Activated CD4-positive, alpha-beta T cell treated with anti-CD3 and anti-CD28 coated beads, Interleukin-2, amount 50 U/mL, for 4 hours (primary cell): Measurements from ENCODE around the gene NPHP4.

Experiments
- DNase-seq, 2 experiments: peaks; one replicate each; pipeline ENCODE4 v3.0.0-alpha.2; 2020

Gene NPHP4

DNA sequence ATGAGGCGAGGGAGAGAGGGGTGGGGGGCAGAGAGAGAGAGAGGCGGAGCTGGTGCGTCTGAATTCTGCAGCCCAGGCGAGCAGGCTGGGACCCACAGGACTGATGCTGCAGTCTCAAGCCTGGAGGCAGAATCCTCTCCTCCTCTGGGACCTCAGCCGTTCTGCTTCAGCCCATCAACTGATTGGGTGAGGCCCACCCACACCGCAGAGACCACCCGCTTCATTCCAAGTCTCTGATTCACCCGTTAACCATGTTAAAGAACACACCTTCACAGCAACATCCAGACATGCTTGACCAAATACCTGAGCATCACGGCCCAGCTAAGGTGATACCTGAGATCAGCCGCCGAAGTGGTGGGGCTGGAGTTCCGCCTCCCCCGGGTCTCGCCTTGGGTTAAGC lies 147.8 kb downstream of the NPHP4 start:
- no peak for DNase-seq

GRCh38 chr1:5843521-5844096 lies 148.6 kb downstream of the NPHP4 start:
- DNase-seq = no peak

DNA sequence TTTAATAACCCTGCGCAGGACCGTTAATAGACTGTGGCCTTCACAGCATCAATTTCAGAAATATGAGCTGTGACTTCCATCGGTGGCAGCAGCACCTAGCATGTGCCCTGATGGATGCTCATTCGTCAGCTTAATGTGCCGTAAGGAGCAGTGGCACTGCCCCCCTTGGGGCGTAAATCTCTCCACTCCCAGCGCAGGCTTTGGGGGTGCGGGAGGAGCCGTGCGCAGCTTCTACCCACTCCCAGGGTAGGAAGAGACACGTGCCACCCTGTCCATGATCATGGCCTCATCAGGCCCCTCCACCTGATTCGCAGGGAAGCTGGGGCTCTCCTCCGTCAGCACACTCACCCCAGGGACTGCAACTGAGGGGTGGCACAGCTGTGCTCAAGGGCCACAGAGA lies 149.5 kb downstream of the NPHP4 start:
- DNase-seq = no peak

DNA sequence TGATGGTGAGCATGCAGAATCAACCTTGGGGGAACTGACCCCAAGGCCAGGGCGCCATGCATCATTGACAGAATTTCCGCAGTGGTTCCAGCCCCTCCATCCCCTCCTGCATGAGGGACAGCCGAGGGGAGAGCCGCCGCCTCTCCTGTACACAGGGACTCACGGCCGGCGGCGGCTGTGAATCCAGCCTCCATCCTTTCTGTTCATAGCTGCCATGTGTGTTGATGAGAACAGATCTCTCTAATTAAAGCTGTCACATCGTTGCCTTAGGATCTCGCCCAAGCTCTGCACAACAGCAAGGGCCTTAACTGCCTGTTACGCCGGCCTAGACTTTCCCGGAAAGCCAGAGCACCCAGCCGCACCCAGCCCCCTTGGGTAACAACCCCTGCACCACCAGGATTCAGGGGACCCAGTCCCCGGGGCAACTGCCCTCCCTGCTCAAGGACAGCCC lies 151.6 kb downstream of the NPHP4 start:
- no peak for DNase-seq

- no peak for DNase-seq
These were observed 152.2 kb downstream of the NPHP4 start for GRCh38 chr1:5839881-5840550.

GRCh38 chr1:5839161-5839880 lies 152.9 kb downstream of the NPHP4 start:
- DNase-seq = no peak

DNA sequence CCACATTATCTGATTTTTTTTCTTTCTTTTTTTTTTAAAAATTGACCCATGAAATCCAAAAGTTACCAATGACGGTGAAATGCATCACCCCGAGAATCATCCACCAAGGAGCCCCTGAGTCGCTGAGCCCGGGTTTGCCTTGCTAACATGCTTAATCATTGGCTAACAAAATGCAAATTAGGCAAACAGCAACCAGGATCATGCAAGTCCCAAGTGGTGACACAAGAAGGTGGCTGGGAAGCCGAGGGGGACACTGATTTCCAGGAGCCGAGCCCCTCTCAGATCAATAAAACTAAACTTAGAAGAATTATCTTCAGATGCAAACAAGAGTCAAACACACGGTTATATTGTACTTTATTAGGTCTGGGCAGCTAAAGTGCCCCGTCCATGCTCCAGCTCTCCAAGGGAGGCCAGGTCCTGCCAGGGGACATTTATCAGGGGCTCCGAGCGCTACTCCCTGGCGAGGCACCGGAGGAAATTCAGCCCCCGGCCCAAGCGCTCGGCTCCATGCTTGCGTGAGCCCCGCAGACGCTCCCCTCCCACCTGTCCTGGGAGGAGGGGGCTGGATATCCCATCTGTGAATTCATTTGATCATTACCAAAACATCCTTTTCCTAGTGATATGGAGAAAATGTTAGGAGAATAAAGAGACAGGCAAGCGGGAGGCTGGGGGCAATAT lies 154.1 kb downstream of the NPHP4 start:
- DNase-seq = no peak

DNA sequence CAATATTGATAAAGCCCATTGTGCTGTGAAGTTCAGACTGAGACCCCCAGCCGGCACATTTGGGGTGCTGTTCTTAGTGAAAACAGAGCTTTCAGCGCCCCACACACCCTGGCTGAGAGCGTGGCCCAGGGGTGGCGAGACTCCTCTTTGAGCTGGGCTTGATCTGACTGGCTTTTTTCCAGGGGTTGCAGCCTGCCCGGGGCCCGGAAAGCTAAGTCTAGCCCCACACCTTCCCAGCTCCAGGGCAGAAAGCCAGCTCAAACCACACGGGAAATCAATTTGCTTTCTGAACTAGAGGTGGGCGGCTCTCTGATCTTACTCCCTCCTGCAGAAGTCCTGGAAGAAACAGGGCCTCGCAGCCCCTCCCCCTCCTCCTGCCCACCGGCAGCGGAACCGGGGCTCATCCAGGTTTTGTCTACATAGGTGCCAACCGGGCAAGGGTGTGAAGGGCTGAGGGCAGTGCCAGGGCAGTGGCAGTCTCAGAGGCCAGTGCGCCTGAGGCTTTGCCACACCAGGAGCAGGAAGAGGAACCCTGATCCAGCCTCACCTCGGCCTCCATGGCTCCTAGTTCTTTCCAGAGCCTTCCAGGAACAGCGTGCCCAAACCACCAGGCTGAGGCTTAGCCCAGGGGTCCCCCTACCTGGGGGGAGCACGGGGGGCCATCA lies 155.3 kb downstream of the NPHP4 start:
- no peak for DNase-seq

- DNase-seq = no peak
These were observed 157.1 kb downstream of the NPHP4 start for GRCh38 chr1:5835179-5835562.

GRCh38 chr1:5834477-5835178 lies 157.6 kb downstream of the NPHP4 start:
- DNase-seq = no peak

GRCh38 chr1:5833911-5834310 lies 158.3 kb downstream of the NPHP4 start:
- no peak for DNase-seq

DNA sequence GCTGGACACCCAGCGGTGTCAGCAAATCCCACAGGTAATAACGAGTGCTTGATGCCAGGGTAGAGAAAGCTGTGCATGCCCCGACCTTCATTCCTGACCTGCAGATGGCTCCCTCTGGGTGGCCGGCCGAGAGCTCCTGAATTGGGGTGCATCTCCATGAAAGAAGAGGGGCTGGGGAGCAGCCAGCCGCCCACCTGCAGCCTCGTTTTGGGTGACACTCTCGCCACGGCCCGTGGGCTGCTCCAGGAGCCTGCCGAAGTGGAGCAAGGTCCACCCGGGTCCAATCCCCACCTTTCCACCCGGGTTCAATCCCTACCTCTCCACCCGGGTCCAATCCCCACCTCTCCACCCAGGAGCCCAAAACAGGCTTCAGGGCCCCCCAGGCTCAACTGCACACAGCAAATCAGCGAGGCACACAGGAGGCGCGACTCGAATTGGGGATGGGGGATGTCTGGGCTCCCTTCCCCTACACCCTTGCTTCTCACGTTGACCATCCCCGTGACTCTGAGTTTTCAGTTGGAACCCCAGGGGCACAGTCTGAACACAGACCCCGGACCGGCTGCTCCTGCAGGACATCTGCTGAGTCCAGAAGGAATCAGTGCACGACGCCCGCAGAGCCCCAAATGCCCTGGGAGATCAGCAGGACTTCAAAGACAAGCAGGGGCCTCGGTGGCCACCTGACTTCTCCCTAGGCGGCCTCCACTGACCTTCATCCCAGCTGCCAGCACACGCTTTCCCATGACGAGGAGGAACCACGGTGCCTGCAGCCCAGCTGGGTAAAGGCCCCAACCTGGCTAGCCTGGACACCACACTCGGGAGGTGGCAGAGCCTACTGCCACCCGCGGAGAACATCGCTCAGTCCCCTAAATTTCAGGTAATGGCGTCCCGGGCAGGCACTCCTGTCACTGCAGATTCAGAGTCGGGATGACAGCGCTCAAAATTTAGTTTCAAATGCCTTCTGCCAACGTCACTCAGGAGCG lies 159.0 kb downstream of the NPHP4 start:
- no peak for DNase-seq

DNA sequence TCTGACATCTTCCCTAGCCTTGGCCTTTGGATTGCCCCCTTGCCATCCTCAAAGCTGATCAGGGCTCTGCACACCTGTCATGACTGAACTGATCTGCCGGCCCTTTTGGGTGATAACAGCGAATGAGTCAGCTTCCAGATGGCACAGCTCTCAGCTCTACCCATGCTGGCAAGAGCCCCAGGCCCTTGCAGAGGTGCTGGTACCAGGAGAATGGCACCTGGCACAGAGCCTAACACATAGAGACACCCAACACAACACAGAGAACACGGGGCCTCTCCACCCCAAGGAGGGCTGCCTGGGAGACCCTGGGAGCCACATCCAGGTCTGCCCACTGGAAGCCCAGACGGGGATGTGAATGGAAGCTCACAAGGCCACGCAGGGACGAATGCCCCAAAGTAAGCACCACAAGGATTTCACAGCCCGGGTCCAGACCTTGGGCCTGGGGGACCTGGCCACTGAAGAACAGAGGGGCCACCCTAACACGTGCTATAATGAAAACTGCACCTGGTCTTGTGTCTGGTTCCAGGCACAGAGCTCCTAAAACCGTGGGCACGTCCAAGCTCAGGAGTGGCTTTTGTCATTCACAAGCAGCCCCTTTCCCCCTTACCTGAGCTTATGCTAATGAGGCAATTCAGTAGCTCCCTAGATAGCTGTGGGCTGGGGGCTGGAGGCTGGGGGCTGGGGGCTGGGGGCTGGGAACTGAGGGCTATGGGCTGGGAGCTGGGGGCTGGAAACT lies 160.5 kb downstream of the NPHP4 start:
- no peak for DNase-seq

DNA sequence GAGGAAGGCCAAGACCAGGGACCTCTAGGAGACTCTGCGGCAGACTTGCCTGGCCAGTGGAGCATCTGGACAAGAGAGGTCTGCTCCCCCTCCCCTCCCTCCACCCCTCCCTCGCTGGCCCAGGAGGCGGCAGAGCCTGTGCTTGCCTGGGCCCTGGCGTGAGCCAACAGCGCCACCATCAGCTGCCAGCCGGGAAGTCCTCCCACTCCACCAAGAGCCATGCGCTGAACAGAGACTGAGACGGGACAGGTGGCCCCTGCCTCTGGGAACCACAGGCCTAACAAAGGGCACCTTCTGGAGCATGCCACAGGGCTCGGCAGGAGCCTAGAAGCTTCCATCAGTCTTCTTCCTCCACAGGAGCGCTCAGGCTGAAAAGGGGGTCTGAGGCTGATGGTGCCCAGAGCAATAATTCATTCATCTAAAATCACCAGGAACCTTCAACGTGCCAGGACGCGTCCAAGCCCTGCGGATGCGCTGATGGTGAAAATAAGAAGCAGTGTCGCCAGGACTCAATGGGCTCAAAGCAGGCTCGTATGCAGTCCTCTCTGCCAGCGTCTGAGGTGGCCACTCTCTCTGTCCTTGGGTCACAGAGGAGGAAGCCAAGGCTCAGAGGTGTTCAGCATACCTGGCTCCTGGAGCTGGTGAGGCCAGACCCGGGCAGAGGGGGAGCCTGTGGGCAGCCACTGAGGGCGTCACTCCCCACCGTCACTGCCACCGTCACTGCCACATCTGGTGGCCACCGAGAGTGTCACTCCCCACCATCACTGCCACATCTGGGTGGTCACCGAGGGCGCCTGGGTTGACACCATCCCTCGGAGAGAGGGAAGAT lies 161.2 kb downstream of the NPHP4 start:
- DNase-seq = no peak

DNA sequence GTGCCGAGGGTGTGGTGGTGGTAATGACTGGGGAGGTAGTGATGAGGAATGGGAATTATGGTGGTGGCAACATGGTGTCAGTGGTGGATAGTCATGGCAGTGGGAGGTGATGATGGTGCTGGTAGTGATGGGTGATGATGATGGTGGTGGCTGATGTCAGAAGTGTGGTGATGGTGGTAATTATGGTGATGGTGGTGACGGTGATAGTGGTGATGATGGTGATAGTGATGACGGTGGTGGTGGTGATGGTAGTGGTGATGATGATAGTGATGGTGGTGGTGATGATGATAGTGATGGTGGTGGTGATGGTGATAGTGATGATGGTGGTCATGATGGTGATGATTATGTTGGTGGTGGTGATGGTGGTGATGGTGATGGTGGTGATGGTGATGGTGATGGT lies 162.8 kb downstream of the NPHP4 start:
- DNase-seq = no peak

DNA sequence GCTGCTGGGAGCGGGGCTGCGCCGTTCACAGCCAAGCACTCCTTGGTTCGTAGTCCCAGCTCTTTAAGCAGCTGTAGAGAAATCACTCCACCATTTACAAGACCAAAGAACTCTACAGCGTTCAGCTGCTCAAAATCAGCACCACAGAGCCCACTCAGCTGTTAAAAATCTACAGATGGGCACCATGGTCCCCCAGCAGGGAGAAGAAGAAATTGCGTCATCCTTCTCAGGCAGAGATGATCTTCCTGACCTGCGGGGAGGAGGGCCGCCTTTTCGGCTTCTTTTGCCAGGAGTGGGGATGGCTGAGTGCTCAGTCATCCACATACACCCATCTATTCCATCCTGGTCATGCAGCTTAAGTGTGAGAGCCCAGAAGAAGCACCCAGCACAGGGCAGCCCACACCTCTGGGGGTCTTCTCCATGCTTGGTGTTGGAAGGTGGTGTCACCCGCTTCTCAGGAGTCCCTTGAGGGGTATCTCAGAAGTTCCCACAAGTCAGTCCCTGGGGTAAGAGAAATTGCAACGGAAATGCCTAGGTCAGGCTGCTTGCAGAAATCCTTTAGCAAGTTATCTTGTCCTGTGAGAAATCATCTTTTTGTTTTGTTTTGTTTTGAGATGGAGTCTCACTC lies 163.8 kb downstream of the NPHP4 start:
- DNase-seq = no peak

- DNase-seq = no peak
These were observed 164.7 kb downstream of the NPHP4 start for GRCh38 chr1:5827516-5827915.

- no peak for DNase-seq
These were observed 165.6 kb downstream of the NPHP4 start for GRCh38 chr1:5826601-5827000.

DNA sequence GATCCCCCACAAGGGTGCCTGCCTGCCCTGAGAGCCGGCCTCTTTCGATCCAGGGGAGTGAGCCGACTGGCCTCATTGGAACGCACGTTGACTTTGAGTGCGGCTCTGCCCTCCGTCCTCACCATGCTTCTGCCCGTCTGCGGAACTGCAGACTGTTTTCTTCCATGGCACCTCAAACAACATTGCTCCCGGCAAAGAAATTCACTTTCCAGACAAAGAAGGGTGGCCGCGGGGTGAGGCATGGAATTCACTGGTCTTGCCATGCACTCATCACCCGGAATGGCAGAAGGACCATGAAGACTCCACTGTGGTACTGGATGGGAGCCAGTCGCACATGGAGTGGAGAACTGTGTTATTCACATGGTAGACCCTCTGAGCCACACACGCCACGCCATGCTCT lies 169.5 kb downstream of the NPHP4 start:
- DNase-seq = no peak
